ENCODE measurements around the gene PHC3. TPM values are rescaled to one million over a fixed set of nuclear protein-coding genes. Genes with fewer than 3 reads are reported as not detected.

PHC3 gene
- total RNA-seq (2022; extraction: Qiagen RNA extraction; ENCODE audit: low read depth), result 9.5 to 16.8 TPM (median 14.0 TPM) in 5 replicates

GRCh38 chr3:170180908-170181885, at the start of gene PHC3:
TSS of gene PHC3 (minus strand) at chr3:170181733. CDS start at chr3:170181715, 18 bp downstream.

GRCh38 chr3:170221924-170222646, 40.6 kb upstream of the PHC3 start, which contains the start of gene PRKCI:
TSS of gene PRKCI (plus strand) at chr3:170222424. CDS start at chr3:170222670, 246 bp downstream.

Other genes starting within 250 kb of the PHC3 start
- 80.2 to 158 TPM (median 94.6 TPM) in 5 replicates for gene SEC62, start 214.9 kb downstream of the PHC3 start, total RNA-seq (2022; extraction: Qiagen RNA extraction; ENCODE audit: low read depth)
- 1.2 to 2.0 TPM (median 1.8 TPM) in 5 replicates for gene GPR160, start 143.7 kb downstream of the PHC3 start, total RNA-seq (2022; extraction: Qiagen RNA extraction; ENCODE audit: low read depth)
- gene PRKCI, start 40.7 kb upstream of the PHC3 start, total RNA-seq (2022; extraction: Qiagen RNA extraction; ENCODE audit: low read depth), result 14.4 to 20.2 TPM (median 17.9 TPM) in 5 replicates
- gene SKIL, start 176.0 kb upstream of the PHC3 start, total RNA-seq (2022; extraction: Qiagen RNA extraction; ENCODE audit: low read depth), result 18.4 to 31.8 TPM (median 23.3 TPM) in 5 replicates
- 0.14 to 0.26 TPM (median 0.22 TPM) in 5 replicates for gene CLDN11, start 237.1 kb upstream of the PHC3 start, total RNA-seq (2022; extraction: Qiagen RNA extraction; ENCODE audit: low read depth)

All from A549 treated with CpdA at 1 μM for 4 hours (cell line).